K562 (cell line): ENCODE results near the gene ZNF556. TPM values are rescaled to one million over a fixed set of nuclear protein-coding genes. Genes with fewer than 3 reads are reported as not detected.

Source experiments
- DIDO1 ChIP-seq: fragments of 450-650 bp; IDR thresholded peaks from 2 replicates; pipeline ENCODE4 v1.6.1; 2016; ENCODE audit warnings: low read depth, missing biosample characterization, missing genetic modification characterization
- ETV5 ChIP-seq: sonication (generic); formaldehyde crosslinking; IDR thresholded peaks from 2 replicates; pipeline ENCODE4 v1.4.0; 2020; ENCODE audit warnings: low read depth, mild to moderate bottlenecking, missing genetic modification reagents
- GATA2 ChIP-seq: sonication (generic); formaldehyde crosslinking; IDR thresholded peaks from 2 replicates; pipeline ENCODE4 v1.4.0; 2020; ENCODE audit warnings: mild to moderate bottlenecking, missing genetic modification reagents
- KAT8 ChIP-seq: fragments of 450-650 bp; IDR thresholded peaks from 2 replicates; pipeline ENCODE4 v1.6.1; 2016; ENCODE audit warnings: low read depth, mild to moderate bottlenecking
- MGA ChIP-seq: fragments of 450-650 bp; IDR thresholded peaks from 2 replicates; pipeline ENCODE4 v1.6.1; 2016; ENCODE audit warnings: mild to moderate bottlenecking, moderate library complexity
- NCOA4 ChIP-seq: fragments of 450-650 bp; IDR thresholded peaks from 2 replicates; pipeline ENCODE4 v1.6.1; 2018; ENCODE audit warnings: mild to moderate bottlenecking; ENCODE audit not compliant: partially characterized antibody
- NFE2 ChIP-seq: IDR thresholded peaks from 2 replicates; pipeline ENCODE4 v1.6.1; 2014; ENCODE audit warnings: antibody characterized with exemption, low read depth
- NR2F6 ChIP-seq: fragments of 450-650 bp; formaldehyde crosslinking; IDR thresholded peaks from 2 replicates; pipeline ENCODE4 v1.4.0; 2020; ENCODE audit warnings: mild to moderate bottlenecking
- PTRF ChIP-seq: fragments of 450-650 bp; IDR thresholded peaks from 2 replicates; pipeline ENCODE4 v1.6.1; 2016; ENCODE audit warnings: mild to moderate bottlenecking, missing genetic modification characterization, missing compliant biosample characterization
- SIN3B ChIP-seq: fragments of 450-650 bp; IDR thresholded peaks from 2 replicates; pipeline ENCODE4 v1.6.1; 2017; ENCODE audit warnings: low read depth, mild to moderate bottlenecking, moderate library complexity
- SLC30A9 ChIP-seq: fragments of 250-450 bp; sonication (Bioruptor Pico); IDR thresholded peaks from 2 replicates; pipeline ENCODE4 v1.8.0; 2022; ENCODE audit warnings: mild to moderate bottlenecking, moderate library complexity
- THRAP3 ChIP-seq: fragments of 450-650 bp; IDR thresholded peaks from 2 replicates; pipeline ENCODE4 v1.6.1; 2016; ENCODE audit warnings: mild to moderate bottlenecking, inconsistent platforms, borderline replicate concordance
- ZBED1 ChIP-seq: IDR thresholded peaks from 2 replicates; pipeline ENCODE4 v1.6.1; 2014
- ZBTB49 ChIP-seq: sonication (generic); formaldehyde crosslinking; IDR thresholded peaks from 2 replicates; pipeline ENCODE4 v1.8.0; 2022; ENCODE audit warnings: missing genetic modification reagents, mild to moderate bottlenecking, borderline replicate concordance
- ZFPM2 ChIP-seq: fragments of 250-450 bp; sonication (Bioruptor Pico); IDR thresholded peaks from 2 replicates; pipeline ENCODE4 v1.5.1; 2022; ENCODE audit warnings: mild to moderate bottlenecking
- ZNF174 ChIP-seq: fragments of 250-450 bp; sonication (Bioruptor Pico); IDR thresholded peaks from 2 replicates; pipeline ENCODE4 v1.4.0; 2020; ENCODE audit warnings: mild to moderate bottlenecking
- ZNF347 ChIP-seq: fragments of 450-650 bp; formaldehyde crosslinking; IDR thresholded peaks from 2 replicates; pipeline ENCODE4 v1.4.0; 2020; ENCODE audit warnings: low read depth, mild to moderate bottlenecking, moderate library complexity
- ZSCAN32 ChIP-seq: fragments of 450-650 bp; formaldehyde crosslinking; IDR thresholded peaks from 2 replicates; pipeline ENCODE4 v1.4.0; 2020; ENCODE audit warnings: mild to moderate bottlenecking, moderate library complexity
- polyA plus RNA-seq, 8 experiments: library from polyadenylated mRNA; depleted of rRNA in 4 of 8; stranded (reverse) in 5 of 8; unstranded in 3 of 8; fragments of >200 nt; fragmentation: Nextera tagmentation in 2 of 8; fragmentation: Illumina TruSeq in 1 of 8; extraction: Ambion mirVana in 2 of 8; extraction: Trizol in 1 of 8; gene quantifications; 2 replicates each; pipeline versions ENCODE4 v1.2.1 to v1.2.3, GENCODE V29; 2011 to 2014; ENCODE audit warnings: inconsistent platforms in 1 of 8, missing spikeins in 1 of 8
- total RNA-seq, 7 experiments: library from RNA; depleted of rRNA in 6 of 7; stranded (reverse); fragments of >200 nt in 6 of 7; fragmentation: Illumina TruSeq in 2 of 7; extraction: Trizol in 2 of 7; gene quantifications; 2 replicates each; pipeline versions ENCODE4 v1.2.1 to v1.2.3, GENCODE V29; 2011 to 2021; ENCODE audit warnings: low replicate concordance in 1 of 7

ZNF556 gene
- total and polyA plus RNA-seq, 9 of the 15 experiments (the other 6 are each of a cell fraction or from before 2014, with no cell fraction given), result 0.01 to 0.36 (median 0.10) TPM; not detected in 1

GRCh38 chr19:2887391-2887914, 20.3 kb downstream of the ZNF556 start (continued):
- TF ChIP-seq DIDO1 (tag) (no peak), PTRF (tag) (no peak), ZNF347 (CRISPR knock-in tag) (no peak), NR2F6 (CRISPR knock-in tag) (no peak), ZFPM2 (CRISPR knock-in tag) (no peak), KAT8 (no peak), MGA (peak; percentile 95), ETV5 (CRISPR knock-in tag) (no peak), ZBED1 (no peak), ZNF174 (CRISPR knock-in tag) (no peak), NCOA4 (no peak), ZSCAN32 (CRISPR knock-in tag) (no peak), NFE2 (peak; percentile 53; the same call in 1 of the 2 replicates), ZBTB49 (CRISPR knock-in tag) (no peak), SIN3B (no peak), GATA2 (CRISPR knock-in tag) (no peak), THRAP3 (no peak), SLC30A9 (CRISPR knock-in tag) (no peak)
